ENCODE measurements around the gene IFNL3. TPM values are rescaled to one million over a fixed set of nuclear protein-coding genes. Genes with fewer than 3 reads are reported as not detected.
A peak's percentile ranks its signal among the peaks of the same experiment; 100 is the strongest.

IFNL3 gene
- total RNA-seq, 1 experiment from 2014 or later: not detected

DNA sequence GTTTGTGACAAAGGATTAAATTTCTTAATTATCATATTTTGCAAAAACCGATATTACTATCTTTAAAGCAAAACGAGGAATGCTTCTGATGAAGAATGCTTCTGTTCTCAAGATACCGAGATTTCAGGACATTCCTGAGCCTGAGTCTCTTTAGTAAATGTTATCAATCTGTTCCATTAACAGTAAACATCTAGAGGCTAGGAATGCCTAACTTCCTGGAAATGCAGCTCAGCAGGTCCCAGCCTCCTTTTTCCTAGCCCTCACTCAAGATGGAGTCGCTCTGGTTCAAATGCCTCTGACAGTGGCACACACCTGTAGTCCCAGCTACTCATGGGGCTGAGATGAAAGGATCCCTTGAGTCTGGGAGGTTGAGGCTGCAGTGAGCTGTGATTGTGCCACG, 6.3 kb upstream of the IFNL3 start:
- no peaks in the 10 kb centered on the region for H3K9me3 ChIP-seq (ENCODE audit: low read depth, low read length, poor library complexity, severe bottlenecking)
- BruUV-seq (replicated peaks): no TSS peak
- no peaks in the 10 kb centered on the region for H3K36me3 ChIP-seq (ENCODE audit: insufficient read depth, low read length, poor library complexity, severe bottlenecking)
- H3K4me1 ChIP-seq (ENCODE audit: insufficient read depth, low read length, poor library complexity, severe bottlenecking): no peaks in the 10 kb centered on the region
- ChIA-PET POLR2A (ENCODE audit: low non-redundant PET) (interaction anchor here (0.6 kb wide), 1 partner anchor 8 kb away, joined by 4 read pairs; no protein-coding TSS in a partner anchor), CTCF (no interaction called here)
- TF ChIP-seq EZH2 (IDR thresholded peaks at IDR 0.05; ENCODE audit: borderline replicate concordance, low read depth, low read length, poor library complexity, severe bottlenecking): no peak
- TF ChIP-seq, protein P1, sequence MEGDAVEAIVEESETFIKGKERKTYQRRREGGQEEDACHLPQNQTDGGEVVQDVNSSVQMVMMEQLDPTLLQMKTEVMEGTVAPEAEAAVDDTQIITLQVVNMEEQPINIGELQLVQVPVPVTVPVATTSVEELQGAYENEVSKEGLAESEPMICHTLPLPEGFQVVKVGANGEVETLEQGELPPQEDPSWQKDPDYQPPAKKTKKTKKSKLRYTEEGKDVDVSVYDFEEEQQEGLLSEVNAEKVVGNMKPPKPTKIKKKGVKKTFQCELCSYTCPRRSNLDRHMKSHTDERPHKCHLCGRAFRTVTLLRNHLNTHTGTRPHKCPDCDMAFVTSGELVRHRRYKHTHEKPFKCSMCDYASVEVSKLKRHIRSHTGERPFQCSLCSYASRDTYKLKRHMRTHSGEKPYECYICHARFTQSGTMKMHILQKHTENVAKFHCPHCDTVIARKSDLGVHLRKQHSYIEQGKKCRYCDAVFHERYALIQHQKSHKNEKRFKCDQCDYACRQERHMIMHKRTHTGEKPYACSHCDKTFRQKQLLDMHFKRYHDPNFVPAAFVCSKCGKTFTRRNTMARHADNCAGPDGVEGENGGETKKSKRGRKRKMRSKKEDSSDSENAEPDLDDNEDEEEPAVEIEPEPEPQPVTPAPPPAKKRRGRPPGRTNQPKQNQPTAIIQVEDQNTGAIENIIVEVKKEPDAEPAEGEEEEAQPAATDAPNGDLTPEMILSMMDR (conservative IDR thresholded peaks at IDR 0.05; ENCODE audit: low read depth, low read length): no peak
- DNase-seq (ENCODE audit: low spot score): no peak
- H3K27me3 ChIP-seq (replicated peaks; ENCODE audit: insufficient read depth, low read depth, low read length, poor library complexity): peaks cover 45% of the 10 kb centered on the region
- no peak overlapping the region for H3K4me3 ChIP-seq (ENCODE audit: low read depth, low read length, poor library complexity, severe bottlenecking)
- no peak overlapping the region for H3K27ac ChIP-seq (ENCODE audit: low read depth, low read length, poor library complexity, severe bottlenecking)
- intact Hi-C loops (cut with micrococcal nuclease; ENCODE audit: unreplicated experiment): no loop called here

DNA sequence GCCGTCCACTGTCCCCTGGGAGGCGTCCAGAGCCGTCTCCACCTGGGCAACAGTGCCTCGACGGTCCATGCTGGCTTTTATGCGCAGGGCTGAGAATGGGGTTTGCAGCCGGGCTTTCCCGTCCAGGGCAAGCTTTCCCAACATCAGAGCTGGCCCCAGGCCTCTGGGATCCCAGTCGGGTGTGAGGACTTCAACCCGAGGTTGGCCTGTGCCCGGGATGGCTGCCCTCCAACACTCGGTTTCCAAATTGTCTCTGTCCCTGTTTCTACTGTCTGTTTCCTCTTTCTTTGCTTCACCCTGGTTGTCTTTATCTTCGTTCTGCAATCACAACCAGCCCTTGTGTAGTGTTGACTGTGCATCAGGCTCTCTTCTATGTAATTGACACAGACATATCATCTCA, 4.0 kb upstream of the IFNL3 start, which contains the start of gene IFNL4:
Gene IFNL4, minus strand, starts transcription at position 51 of the 400 bp plus-strand sequence.
- no peaks in the 10 kb centered on the region for H3K9me3 ChIP-seq (ENCODE audit: low read depth, low read length, poor library complexity, severe bottlenecking)
- peaks cover 45% of the 10 kb centered on the region for H3K27me3 ChIP-seq (replicated peaks; ENCODE audit: insufficient read depth, low read depth, low read length, poor library complexity)
- intact Hi-C loops (cut with micrococcal nuclease; ENCODE audit: unreplicated experiment): no loop called here
- DNase-seq (ENCODE audit: low spot score): no peak
- H3K27ac ChIP-seq (ENCODE audit: low read depth, low read length, poor library complexity, severe bottlenecking): no peak within 1 kb of the TSS
- TF ChIP-seq EZH2 (IDR thresholded peaks at IDR 0.05; ENCODE audit: borderline replicate concordance, low read depth, low read length, poor library complexity, severe bottlenecking): no peak
- TF ChIP-seq, protein P1 (conservative IDR thresholded peaks at IDR 0.05; ENCODE audit: low read depth, low read length): no peak
- ChIA-PET CTCF (no interaction called here), POLR2A (ENCODE audit: low non-redundant PET) (no interaction called here)
- no peaks in the 10 kb centered on the region for H3K4me1 ChIP-seq (ENCODE audit: insufficient read depth, low read length, poor library complexity, severe bottlenecking)
- no peak within 1 kb of the TSS for H3K4me3 ChIP-seq (ENCODE audit: low read depth, low read length, poor library complexity, severe bottlenecking)
- BruUV-seq (replicated peaks): no TSS peak
- no peaks in the 10 kb centered on the region for H3K36me3 ChIP-seq (ENCODE audit: insufficient read depth, low read length, poor library complexity, severe bottlenecking)

DNA sequence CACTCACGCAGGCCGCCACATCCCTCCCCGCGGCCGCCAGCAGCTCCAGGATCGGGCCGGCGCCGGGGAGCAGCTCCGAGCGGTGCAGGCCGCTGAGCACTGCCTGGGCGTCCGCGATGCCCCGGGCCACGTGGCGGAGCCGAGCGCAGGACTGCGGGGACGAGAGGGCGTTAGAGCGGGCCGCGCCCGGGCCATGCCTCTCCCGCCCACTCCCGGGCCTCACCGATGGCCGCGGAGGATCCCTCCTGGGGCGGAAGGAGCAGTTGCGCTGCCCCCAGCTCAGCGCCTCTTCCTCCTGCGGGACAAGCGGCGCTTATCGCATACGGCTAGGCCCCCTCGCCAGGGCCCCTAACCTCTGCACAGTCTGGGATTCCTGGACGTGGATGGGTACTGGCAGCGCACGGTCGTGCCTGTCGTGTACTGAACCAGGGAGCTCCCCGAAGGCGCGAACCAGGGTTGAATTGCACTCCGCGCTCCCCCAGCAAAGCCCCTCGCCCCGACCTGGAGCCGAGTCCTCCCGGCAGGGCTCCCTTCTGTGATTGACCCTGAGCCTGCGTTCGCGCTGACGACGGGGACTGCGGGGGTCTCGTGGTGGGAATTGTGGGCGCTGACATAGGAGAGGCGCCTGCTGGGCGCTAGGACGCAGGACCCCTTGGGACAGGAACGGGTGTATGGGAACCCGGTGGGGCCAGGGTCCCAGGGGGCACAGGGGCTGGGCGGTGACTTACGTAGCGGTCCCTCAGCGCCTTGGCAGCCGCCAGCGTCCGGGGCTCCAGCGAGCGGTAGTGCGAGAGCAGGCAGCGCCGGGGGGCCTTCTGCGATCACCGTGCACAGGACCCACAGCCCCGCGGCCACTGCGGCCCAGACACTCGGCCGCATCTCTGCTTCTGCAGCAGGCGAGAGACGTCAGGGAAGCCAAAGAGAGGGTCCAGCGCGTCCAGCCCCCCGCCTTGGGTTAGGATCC, 3.2 kb upstream of the IFNL3 start:
- no peak for DNase-seq (ENCODE audit: low spot score)
- no TSS peak for BruUV-seq (replicated peaks)
- TF ChIP-seq, protein P1 (conservative IDR thresholded peaks at IDR 0.05; ENCODE audit: low read depth, low read length): no peak
- TF ChIP-seq EZH2 (IDR thresholded peaks at IDR 0.05; ENCODE audit: borderline replicate concordance, low read depth, low read length, poor library complexity, severe bottlenecking): peak; percentile 61
- ChIA-PET POLR2A (ENCODE audit: low non-redundant PET) (no interaction called here), CTCF (no interaction called here)
- no peaks in the 10 kb centered on the region for H3K36me3 ChIP-seq (ENCODE audit: insufficient read depth, low read length, poor library complexity, severe bottlenecking)
- H3K9me3 ChIP-seq (ENCODE audit: low read depth, low read length, poor library complexity, severe bottlenecking): no peaks in the 10 kb centered on the region
- no peak overlapping the region for H3K4me3 ChIP-seq (ENCODE audit: low read depth, low read length, poor library complexity, severe bottlenecking)
- H3K27ac ChIP-seq (ENCODE audit: low read depth, low read length, poor library complexity, severe bottlenecking): no peak overlapping the region
- intact Hi-C loops (cut with micrococcal nuclease; ENCODE audit: unreplicated experiment): no loop called here
- no peaks in the 10 kb centered on the region for H3K4me1 ChIP-seq (ENCODE audit: insufficient read depth, low read length, poor library complexity, severe bottlenecking)
- peaks cover 45% of the 10 kb centered on the region for H3K27me3 ChIP-seq (replicated peaks; ENCODE audit: insufficient read depth, low read depth, low read length, poor library complexity)
